HepG2 (cell line): Measurements from ENCODE around the gene ABCG2. TPM values are rescaled to one million over a fixed set of nuclear protein-coding genes. Genes with fewer than 3 reads are reported as not detected.

Experiments
- ATAC-seq: fragments of 200-7000 bp; cut with Tn5 transposase; 3 replicates; pipeline ENCODE4 v1.9.1; 2020; ENCODE audit warnings: mild to moderate bottlenecking, moderate library complexity
- BruUV-seq: library from RNA; stranded (reverse); fragments of 400-500 nt; replicated peaks from 2 replicates; lab custom pipeline; 2021; lab: Mats Ljungman, UMichigan
- CTCF ChIA-PET: fragments of 300-600 bp; formaldehyde crosslinking; extraction: SDS; loops from one replicate; lab custom pipeline; 2021; ENCODE audit warnings: low total read pairs, inconsistent platforms, low intra/inter-chr PET ratio; lab: Yijun Ruan, JAX
- POLR2A ChIA-PET: fragments of 350-600 bp; sonication (Branson Sonifier 250); formaldehyde crosslinking; loops from one replicate; lab custom pipeline; 2020; ENCODE audit warnings: antibody characterized with exemption, inconsistent platforms; lab: Yijun Ruan, JAX
- DNase-seq: peaks from one replicate; pipeline ENCODE4 v3.0.0-alpha.2; 2015; ENCODE audit warnings: low spot score
- FAIRE-seq: peaks from 3 replicates; lab custom pipeline; 2011; peaks lifted over from hg19 to GRCh38; lab: Jason Lieb, UNC
- H2AFZ ChIP-seq: one replicate; pipeline ENCODE4 v1.6.1; 2011; ENCODE audit warnings: low read length, inconsistent platforms
- H3K27ac ChIP-seq: fragments of 300-600 bp; 3 replicates; pipeline ENCODE4 v1.8.0; 2011; ENCODE audit warnings: mixed run types, mild to moderate bottlenecking, mixed read lengths, low read length, inconsistent platforms; ENCODE audit not compliant: insufficient read depth; ENCODE audit errors: extremely low read length
- H3K27me3 ChIP-seq, 2 experiments: fragments of 200-600 bp in 1 of 2; 2 replicates in 1 of 2; 3 replicates in 1 of 2; pipeline versions ENCODE4 v1.6.0 to v1.8.0; 2011; ENCODE audit warnings: low read length in 2 of 2, mild to moderate bottlenecking in 2 of 2, moderate library complexity in 2 of 2, inconsistent platforms in 1 of 2; ENCODE audit not compliant: insufficient read depth in 2 of 2, control insufficient read depth in 1 of 2
- H3K36me3 ChIP-seq, 2 experiments: fragments of 200-600 bp in 1 of 2; replicated peaks in 1 of 2; 2 replicates in 1 of 2; 3 replicates in 1 of 2; pipeline versions ENCODE4 v1.5.1 to v1.8.0; 2011; ENCODE audit warnings: low read length in 2 of 2, inconsistent platforms in 1 of 2; ENCODE audit not compliant: insufficient read depth in 2 of 2, control insufficient read depth in 1 of 2
- H3K4me1 ChIP-seq: 2 replicates; pipeline ENCODE4 v1.5.1; 2012; ENCODE audit warnings: low read length, inconsistent platforms; ENCODE audit not compliant: insufficient read depth
- H3K4me2 ChIP-seq: 2 replicates; pipeline ENCODE4 v1.6.0; 2011; ENCODE audit warnings: low read depth, low read length, inconsistent platforms
- H3K4me3 ChIP-seq, 3 experiments: fragments of 200-600 bp in 1 of 3; sonication (generic), shearing (Covaris generic) in 1 of 3; replicated peaks in 1 of 3; 2 replicates each; pipeline ENCODE4 v1.5.1; 2011 to 2016; ENCODE audit warnings: low read length in 3 of 3, inconsistent platforms in 2 of 3, low read depth in 2 of 3, mild to moderate bottlenecking in 2 of 3, control low read depth in 1 of 3, mixed read lengths in 1 of 3; ENCODE audit not compliant: insufficient read depth in 1 of 3
- H3K79me2 ChIP-seq: one replicate; pipeline ENCODE4 v1.6.1; 2011; ENCODE audit warnings: low read length, inconsistent platforms; ENCODE audit not compliant: insufficient read depth
- H3K9ac ChIP-seq: 2 replicates; pipeline ENCODE4 v1.6.0; 2011; ENCODE audit warnings: mild to moderate bottlenecking, low read depth, low read length, inconsistent platforms; ENCODE audit not compliant: insufficient read depth
- H3K9me3 ChIP-seq: 2 replicates; pipeline ENCODE4 v1.5.1; 2012; ENCODE audit warnings: mild to moderate bottlenecking, low read length
- H4K20me1 ChIP-seq: 2 replicates; pipeline ENCODE4 v1.6.0; 2011; ENCODE audit warnings: inconsistent platforms, mild to moderate bottlenecking, low read length, moderate library complexity; ENCODE audit not compliant: insufficient read depth
- CBX1 ChIP-seq: IDR thresholded peaks from one replicate; pipeline ENCODE4 v1.6.1; 2016; ENCODE audit warnings: antibody characterized with exemption, low read depth
- FOXK2 ChIP-seq: fragments of 450-650 bp; IDR thresholded peaks from 2 replicates; pipeline ENCODE4 v1.6.1; 2016
- GLMP ChIP-seq: sonication (generic); formaldehyde crosslinking; IDR thresholded peaks from 2 replicates; pipeline ENCODE4 v1.9.0; 2021; ENCODE audit warnings: missing genetic modification reagents, mild to moderate bottlenecking, borderline replicate concordance
- HNRNPLL ChIP-seq: fragments of 200-400 bp; formaldehyde crosslinking; IDR thresholded peaks from 2 replicates; pipeline ENCODE4 v1.6.1; 2017; ENCODE audit warnings: mild to moderate bottlenecking, low read depth, low read length; ENCODE audit not compliant: poor library complexity, severe bottlenecking
- JUNB ChIP-seq: sonication (generic); formaldehyde crosslinking; IDR thresholded peaks from 2 replicates; pipeline ENCODE4 v1.8.0; 2022; ENCODE audit warnings: missing genetic modification reagents, mild to moderate bottlenecking, borderline replicate concordance
- MXD4 ChIP-seq: IDR thresholded peaks from 2 replicates; pipeline ENCODE4 v1.6.1; 2016; ENCODE audit warnings: mild to moderate bottlenecking, missing biosample characterization, missing genetic modification reagents
- MYC ChIP-seq: sonication (generic); formaldehyde crosslinking; IDR thresholded peaks from 2 replicates; pipeline ENCODE4 v1.9.0; 2021; ENCODE audit warnings: missing genetic modification reagents, borderline replicate concordance
- NFKBIZ ChIP-seq: IDR thresholded peaks from 2 replicates; pipeline ENCODE4 v1.6.1; 2018; ENCODE audit warnings: missing genetic modification reagents, missing compliant biosample characterization
- NKX3-1 ChIP-seq: sonication (generic); formaldehyde crosslinking; IDR thresholded peaks from 2 replicates; pipeline ENCODE4 v1.5.0; 2020; ENCODE audit warnings: missing genetic modification reagents
- PHF20 ChIP-seq: sonication (generic); formaldehyde crosslinking; IDR thresholded peaks from 2 replicates; pipeline ENCODE4 v1.5.0; 2020; ENCODE audit warnings: mild to moderate bottlenecking, missing genetic modification reagents
- PTBP1 ChIP-seq: fragments of 200-400 bp; formaldehyde crosslinking; IDR thresholded peaks from 2 replicates; pipeline ENCODE4 v1.6.1; 2018; ENCODE audit warnings: low read length, low read depth; ENCODE audit not compliant: poor library complexity, severe bottlenecking
- SMARCC2 ChIP-seq: fragments of 450-650 bp; IDR thresholded peaks from 2 replicates; pipeline ENCODE4 v1.6.1; 2017; ENCODE audit warnings: antibody characterized with exemption, mild to moderate bottlenecking
- SP4 ChIP-seq: sonication (generic); formaldehyde crosslinking; IDR thresholded peaks from 2 replicates; pipeline ENCODE4 v1.8.1; 2023; ENCODE audit warnings: mild to moderate bottlenecking, missing genetic modification reagents
- TMF1 ChIP-seq: sonication (generic); formaldehyde crosslinking; IDR thresholded peaks from 2 replicates; pipeline ENCODE4 v1.8.1; 2022; ENCODE audit warnings: low read depth, missing genetic modification reagents
- ZBTB1 ChIP-seq: sonication (generic); formaldehyde crosslinking; IDR thresholded peaks from 2 replicates; pipeline ENCODE4 v1.4.0; 2020; ENCODE audit warnings: missing genetic modification reagents, borderline replicate concordance
- ZNF556 ChIP-seq: sonication (generic); formaldehyde crosslinking; IDR thresholded peaks from 2 replicates; pipeline ENCODE4 v1.4.0; 2020; ENCODE audit warnings: mild to moderate bottlenecking, missing genetic modification reagents, borderline replicate concordance
- ZNF557 ChIP-seq: sonication (generic); formaldehyde crosslinking; IDR thresholded peaks from 2 replicates; pipeline ENCODE4 v1.4.0; 2020; ENCODE audit warnings: missing genetic modification reagents
- ZNF563 ChIP-seq: sonication (generic); formaldehyde crosslinking; IDR thresholded peaks from 2 replicates; pipeline ENCODE4 v1.8.0; 2022; ENCODE audit warnings: mild to moderate bottlenecking, moderate library complexity, missing genetic modification reagents
- ZNF674 ChIP-seq: sonication (generic); formaldehyde crosslinking; IDR thresholded peaks from 2 replicates; pipeline ENCODE4 v1.5.0; 2020; ENCODE audit warnings: low read depth, mild to moderate bottlenecking, missing genetic modification reagents
- ZNF704 ChIP-seq: sonication (generic); formaldehyde crosslinking; IDR thresholded peaks from 2 replicates; pipeline ENCODE4 v1.8.1; 2023; ENCODE audit warnings: mild to moderate bottlenecking, inconsistent platforms, moderate library complexity, missing genetic modification reagents, borderline replicate concordance
- ZNF776 ChIP-seq: sonication (generic); formaldehyde crosslinking; IDR thresholded peaks from 2 replicates; pipeline ENCODE4 v1.4.0; 2020; ENCODE audit warnings: mild to moderate bottlenecking, missing genetic modification reagents
- WGBS: methylation state at CpG from one replicate; pipeline ENCODE4 v1.1.6; 2017; ENCODE audit warnings: low lambda C conversion rate; 5-methylcytosine and 5-hydroxymethylcytosine counted together
- in situ Hi-C: cut with HindIII; loops from 2 replicates; pipeline ENCODE4 v1.10.0; 2017; ENCODE audit warnings: low pct_unique_long_range_greater_than_20kb; ENCODE audit not compliant: extremely low pct_ligation_motif_present
- intact Hi-C: fragments of 100-400 bp; cut with micrococcal nuclease; formaldehyde crosslinking; loops from one replicate; pipeline ENCODE4 v1.10.0; 2022; ENCODE audit not compliant: unreplicated experiment
- polyA plus RNA-seq, 8 experiments: library from polyadenylated mRNA; depleted of rRNA in 3 of 8; stranded (reverse) in 7 of 8; unstranded in 1 of 8; fragments of >200 nt; fragmentation: Illumina TruSeq in 4 of 8; extraction: Trizol in 4 of 8; gene quantifications; 2 replicates each; pipeline versions ENCODE4 v1.2.1 to v1.2.3, GENCODE V29; 2011 to 2016; ENCODE audit warnings: low read depth in 4 of 8, missing spikeins in 1 of 8, mixed read lengths in 1 of 8; ENCODE audit not compliant: insufficient read depth in 1 of 8
- total RNA-seq, 5 experiments: library from RNA; depleted of rRNA; stranded (reverse); fragments of >200 nt; fragmentation: Illumina TruSeq; extraction: Trizol; gene quantifications; 2 replicates each; pipeline ENCODE4 v1.2.3, GENCODE V29; 2016; ENCODE audit warnings: low read depth in 1 of 5

Gene ABCG2
- total and polyA plus RNA-seq, 2 of the 13 experiments (the other 11 are each of a cell fraction or from before 2014, with no cell fraction given) = 10.0 to 15.7 TPM

- Histone ChIP-seq H3K36me3 (peaks cover 2 to 28% of the 10 kb centered on the region in 2 experiments), H3K9me3 (no peaks in the 10 kb centered on the region), H3K9ac (no peak overlapping the region), H3K27ac (no peak overlapping the region), H3K4me3 (no peak overlapping the region), H4K20me1 (no peaks in the 10 kb centered on the region), H3K27me3 (no peaks in the 10 kb centered on the region), H3K4me2 (no peak overlapping the region), H3K79me2 (no peaks in the 10 kb centered on the region), H2AFZ (no peak overlapping the region), H3K4me1 (no peaks in the 10 kb centered on the region; the same call in 1 of the 2 replicates)
- POLR2A ChIA-PET = no interaction called here
- DNase-seq (no peak), FAIRE-seq (no peak), ATAC-seq (no peak)
- TF ChIP-seq JUNB (no peak), TMF1 (CRISPR knock-in tag) (no peak), ZNF704 (no peak), NKX3-1 (CRISPR knock-in tag) (no peak), ZNF563 (CRISPR knock-in tag) (no peak), ZNF674 (CRISPR knock-in tag) (no peak), SP4 (CRISPR knock-in tag) (no peak)
- BruUV-seq = no TSS peak
- in situ Hi-C loops (no loop called here), intact Hi-C loops (no loop called here)
- WGBS = 98% methylated on average over 9 of the region's 9 CpGs
- CTCF ChIA-PET = no interaction called here
Measured at GRCh38 chr4:88075336-88075735, 83.1 kb downstream of the ABCG2 start.

- ATAC-seq = no peak
- no peak for DNase-seq
- no peak for FAIRE-seq
- BruUV-seq = no TSS peak
- in situ Hi-C loops (no loop called here), intact Hi-C loops (no loop called here)
- H3K4me2 ChIP-seq = no peak overlapping the region
- no peak overlapping the region for H3K4me3 ChIP-seq
- no peaks in the 10 kb centered on the region for H3K79me2 ChIP-seq
- H4K20me1 ChIP-seq = no peaks in the 10 kb centered on the region
- 92% methylated on average over 1 of the region's 1 CpG for WGBS
- H3K9me3 ChIP-seq = no peaks in the 10 kb centered on the region
- no peaks in the 10 kb centered on the region for H3K27me3 ChIP-seq
- H3K36me3 ChIP-seq = peaks cover 4 to 31% of the 10 kb centered on the region in 2 experiments; a peak in 4 of 5 replicates
- no peak overlapping the region for H3K9ac ChIP-seq
- POLR2A ChIA-PET = no interaction called here
- no peak overlapping the region for H3K27ac ChIP-seq
- CTCF ChIA-PET = no interaction called here
- H3K4me1 ChIP-seq = no peaks in the 10 kb centered on the region
- H2AFZ ChIP-seq = no peak overlapping the region
- TF ChIP-seq HNRNPLL = no peak
- TF ChIP-seq CBX1 = no peak
- no peak for TF ChIP-seq MXD4 (CRISPR knock-in tag)
- TF ChIP-seq NFKBIZ (CRISPR knock-in tag) = no peak
- no peak for TF ChIP-seq PHF20
- no peak for TF ChIP-seq GLMP
- TF ChIP-seq FOXK2 = no peak
- TF ChIP-seq ZNF556 = no peak
- no peak for TF ChIP-seq ZBTB1 (CRISPR knock-in tag)
- TF ChIP-seq PTBP1 = no peak
- no peak for TF ChIP-seq SMARCC2
- no peak for TF ChIP-seq MYC (CRISPR knock-in tag)
- no peak for TF ChIP-seq ZNF776 (CRISPR knock-in tag)
- no peak for TF ChIP-seq ZNF557
Measured at GRCh38 chr4:88070031-88070430, 88.4 kb downstream of the ABCG2 start.
